HG03159 (cell line): ENCODE data around the gene LPAR5.
"Not testable (repeated sequence)": the region's sequence is repeated elsewhere in the genome, so short reads cannot be mapped to it uniquely, and the experiment has no call there.

Experiments
- ATAC-seq: cut with Tn5 transposase; IDR thresholded peaks from one replicate; pipeline ENCODE4 v1.9.1; 2021; ENCODE audit warnings: mild to moderate bottlenecking, moderate library complexity; ENCODE audit not compliant: unreplicated experiment

LPAR5 gene

GRCh38 chr12:6607751-6608591, 27.8 kb downstream of the LPAR5 start:
- no peak for ATAC-seq

DNA sequence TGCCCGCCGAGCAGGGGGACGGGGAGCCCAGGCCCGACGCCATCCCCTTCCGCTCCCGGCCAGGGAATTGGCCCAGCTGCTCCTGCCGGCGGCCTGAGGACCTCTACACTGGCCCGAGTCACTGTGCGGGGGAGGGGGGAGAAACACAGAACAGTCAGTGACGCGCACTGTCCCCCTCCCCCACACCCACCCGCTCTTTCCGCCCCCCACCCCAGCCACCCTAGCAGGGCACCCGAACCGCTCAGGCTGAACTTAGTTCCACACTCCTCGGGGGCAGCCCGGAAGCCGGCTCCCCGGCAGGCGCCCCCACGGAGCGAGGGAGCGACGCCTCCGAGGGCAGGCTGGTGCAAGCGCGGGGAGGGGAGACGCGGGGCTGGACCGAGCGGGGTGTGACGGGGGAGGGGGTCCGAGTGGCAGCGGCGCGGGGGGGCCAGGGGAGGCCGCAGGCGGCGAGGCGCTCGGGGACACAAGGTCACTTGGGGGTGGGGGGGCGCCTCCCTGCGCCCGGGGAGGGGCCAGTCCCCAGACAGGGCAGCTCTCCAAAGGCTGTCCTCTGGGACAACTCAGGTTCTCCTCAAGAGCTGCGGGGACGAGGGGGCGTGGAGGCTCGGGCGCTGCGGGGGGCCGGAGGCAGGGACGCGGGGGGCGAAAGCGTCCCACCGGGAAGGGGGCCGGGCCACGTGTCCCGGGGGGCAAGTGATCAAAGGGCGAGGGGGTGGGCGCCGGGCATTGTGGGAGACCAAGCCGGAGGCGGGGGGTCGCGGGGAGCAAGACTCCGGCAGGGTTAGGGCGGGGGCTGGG, 29.2 kb downstream of the LPAR5 start:
- no peak for ATAC-seq

- ATAC-seq: no peak
Measured at GRCh38 chr12:6605421-6606330, 30.1 kb downstream of the LPAR5 start.

- ATAC-seq: no peak
Measured at GRCh38 chr12:6604259-6605029, 31.3 kb downstream of the LPAR5 start.

- ATAC-seq: no peak
Measured at GRCh38 chr12:6603095-6603567, 32.6 kb downstream of the LPAR5 start.

DNA sequence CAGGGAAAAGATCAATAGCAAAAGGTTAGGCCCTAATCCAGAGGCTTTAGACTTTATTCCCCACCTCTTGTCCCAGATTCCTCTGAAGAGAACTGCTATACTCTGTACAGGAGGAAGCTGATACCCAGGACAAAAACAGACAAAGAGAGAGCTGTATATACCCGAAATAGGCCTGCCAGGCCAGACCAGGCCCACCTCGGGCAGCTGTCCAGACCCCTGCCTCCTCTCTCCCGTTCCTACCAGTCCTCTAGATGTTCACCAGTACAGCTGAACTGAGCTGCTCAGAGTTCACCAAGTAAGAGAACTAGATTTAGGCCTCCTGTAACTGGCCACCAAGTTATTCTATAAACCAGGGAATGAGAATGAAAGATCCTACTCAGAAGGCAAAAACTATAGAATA, 33.2 kb downstream of the LPAR5 start:
- ATAC-seq: no peak

- ATAC-seq: not testable (repeated sequence)
Measured at GRCh38 chr12:6595673-6596072, 40.1 kb downstream of the LPAR5 start.

DNA sequence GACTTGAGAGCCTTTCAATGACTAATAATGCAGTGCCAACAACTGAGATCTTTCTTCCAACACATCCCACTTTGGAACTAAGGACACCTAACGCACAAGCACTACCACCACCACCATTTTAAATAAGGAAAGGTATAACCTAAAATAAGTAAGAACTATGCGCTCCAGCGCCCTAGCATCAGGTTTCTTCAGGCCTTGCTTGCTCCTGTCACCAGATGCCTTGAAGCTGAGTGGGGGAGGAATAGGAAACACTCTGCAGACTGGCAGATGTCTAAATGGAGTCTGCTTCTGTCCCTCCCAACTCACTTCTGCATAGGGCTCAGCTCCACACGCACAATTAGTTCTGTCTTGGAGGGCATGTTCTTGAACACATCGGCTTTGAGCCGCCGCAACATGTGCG, 43.7 kb downstream of the LPAR5 start:
- no peak for ATAC-seq

DNA sequence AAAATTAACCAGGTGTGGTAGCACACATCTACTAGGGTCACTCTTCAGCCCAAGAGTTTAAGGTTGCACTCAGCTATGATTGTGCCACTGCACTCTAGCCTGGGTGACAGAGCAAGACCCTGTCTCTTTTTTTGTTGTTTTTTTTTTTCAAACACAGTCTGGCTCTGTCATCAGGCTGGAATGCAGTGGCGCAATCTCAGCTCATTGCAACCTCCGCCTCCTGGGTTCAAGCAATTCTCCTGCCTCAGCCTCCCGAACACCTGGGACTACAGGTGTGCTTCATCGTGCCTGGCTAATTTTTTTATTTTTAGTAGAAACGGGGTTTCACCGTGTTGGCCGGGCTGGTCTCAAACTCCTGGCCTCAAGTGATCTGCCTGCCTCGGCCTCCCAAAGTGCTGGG, 49.2 kb downstream of the LPAR5 start:
- ATAC-seq: not testable (repeated sequence)

- no peak for ATAC-seq
Measured at GRCh38 chr12:6584293-6584692, 51.5 kb downstream of the LPAR5 start.

GRCh38 chr12:6582959-6583358, 52.8 kb downstream of the LPAR5 start:
- ATAC-seq: no peak

DNA sequence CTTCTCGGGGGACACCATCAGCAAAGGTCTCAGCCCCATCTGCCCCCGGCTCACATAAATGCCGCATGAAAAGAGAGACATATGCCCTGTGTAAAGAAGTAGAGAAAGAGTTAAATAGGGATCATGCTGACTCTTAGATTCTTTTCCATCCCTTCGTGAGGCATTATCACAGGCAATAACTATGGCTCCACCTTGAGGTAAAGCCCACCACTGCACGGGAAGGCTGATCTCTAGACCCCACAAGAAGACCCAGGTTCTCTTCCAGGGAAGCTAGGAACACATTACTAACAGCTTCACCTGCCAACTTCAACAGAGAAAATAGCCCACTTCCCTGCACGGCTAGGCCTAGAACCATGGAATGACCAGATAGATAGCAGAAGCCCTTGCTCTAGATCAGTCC, 53.6 kb downstream of the LPAR5 start:
- ATAC-seq: no peak

DNA sequence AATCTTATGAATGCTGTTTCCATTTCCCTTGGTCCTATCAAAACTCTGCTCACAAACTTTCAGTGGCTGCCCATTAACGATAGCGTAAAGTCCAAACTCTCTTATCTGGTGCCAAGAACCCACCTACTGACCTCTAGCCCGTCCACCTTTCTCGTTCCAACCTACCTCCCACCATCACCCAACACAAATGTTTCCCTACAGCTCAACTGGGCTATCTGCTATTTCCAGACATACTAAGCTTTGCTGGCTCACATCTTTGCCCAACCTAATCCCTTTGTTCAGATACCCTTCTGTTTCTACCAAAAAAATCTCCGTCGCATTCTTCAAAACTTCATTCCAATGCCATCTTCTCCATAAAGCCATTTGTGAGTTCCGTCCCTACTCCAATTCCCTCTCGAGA, 60.1 kb downstream of the LPAR5 start:
- ATAC-seq: no peak

DNA sequence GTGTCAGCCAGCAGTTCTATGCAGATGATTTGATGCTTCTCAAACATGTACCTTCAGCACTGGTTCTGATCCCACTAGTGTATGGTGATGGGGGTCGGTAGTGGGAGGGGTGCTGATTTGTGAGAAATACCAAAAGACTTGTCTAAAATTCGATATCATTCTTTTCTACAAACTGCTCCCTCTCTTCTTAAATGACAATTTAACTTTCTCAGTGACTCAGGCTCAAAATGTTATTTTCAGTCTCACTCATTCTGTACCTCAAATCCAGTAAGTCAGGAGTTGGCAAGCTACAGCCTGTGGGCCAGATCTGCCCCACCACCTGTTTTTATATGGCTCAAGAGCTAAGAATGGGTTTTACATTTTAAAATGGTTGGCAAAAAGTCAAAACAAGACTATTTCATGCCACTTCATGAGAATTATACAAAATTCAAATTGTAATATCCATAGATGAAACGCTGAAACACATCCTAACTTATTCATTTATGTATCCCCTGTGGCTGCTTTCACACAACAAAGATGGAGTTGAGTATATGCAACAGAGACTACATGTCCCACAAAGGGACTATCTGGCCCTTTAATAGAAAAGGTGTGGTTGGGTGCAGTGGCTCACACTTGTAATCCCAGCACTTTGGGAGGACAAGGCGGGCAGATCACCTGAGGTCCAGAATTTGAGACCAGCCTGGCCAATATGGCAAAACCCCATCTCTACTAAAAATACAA, 61.0 kb downstream of the LPAR5 start:
- no peak for ATAC-seq

- ATAC-seq: no peak
Measured at GRCh38 chr12:6573001-6573400, 62.8 kb downstream of the LPAR5 start.

DNA sequence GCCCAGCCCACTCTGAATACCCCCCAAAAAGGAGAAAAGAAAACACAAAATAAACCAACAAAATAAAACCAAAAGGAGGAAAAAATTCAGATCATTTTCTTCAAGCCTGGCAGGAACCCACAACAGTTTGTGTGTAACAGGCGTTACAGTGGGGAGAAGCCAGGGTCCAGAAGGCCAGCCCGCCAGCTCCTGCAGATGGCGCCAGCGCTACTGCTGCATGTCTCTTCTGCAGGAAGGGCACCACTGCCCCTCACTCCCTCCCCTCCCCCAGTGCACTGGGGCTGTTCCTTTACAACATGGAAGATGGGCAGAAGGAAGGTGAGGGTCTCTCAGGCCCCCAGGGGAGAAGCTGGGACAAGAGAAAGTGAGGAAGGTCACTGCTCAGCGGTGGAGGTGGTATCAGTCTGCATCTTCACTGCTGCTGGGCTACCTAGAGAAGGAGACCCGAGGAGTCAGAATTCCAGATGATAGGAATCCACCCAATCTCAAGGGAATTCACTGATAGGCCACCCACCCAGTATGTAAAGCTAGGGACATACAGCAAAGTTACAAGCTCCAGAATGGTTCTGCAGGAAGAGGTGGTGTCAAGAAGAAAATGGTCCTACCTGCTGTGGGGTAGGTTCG, 65.4 kb downstream of the LPAR5 start:
- ATAC-seq: no peak

GRCh38 chr12:6569786-6570185, 66.0 kb downstream of the LPAR5 start:
- no peak for ATAC-seq

DNA sequence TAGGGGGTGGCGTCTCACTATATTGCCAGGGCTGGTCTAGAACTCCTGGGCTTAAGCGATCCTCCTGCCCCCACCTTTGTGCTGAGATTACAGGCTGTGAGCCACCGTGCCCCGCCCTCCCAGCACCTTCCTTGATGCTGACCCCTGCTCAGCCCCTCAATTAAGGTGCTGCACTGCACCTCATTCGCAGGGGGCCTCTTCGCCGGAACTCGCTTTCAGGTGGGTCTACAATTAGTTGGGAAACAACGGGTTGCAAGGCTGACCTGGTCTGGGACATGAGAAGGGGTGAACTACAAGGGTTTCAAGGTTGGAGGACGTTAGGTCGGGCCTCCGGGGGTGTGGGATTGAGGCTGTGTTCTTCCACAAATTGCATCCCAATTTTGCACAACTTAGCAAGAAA, 66.4 kb downstream of the LPAR5 start:
- ATAC-seq: no peak
